Cardiac fibroblast (primary cell): Measurements from ENCODE around the gene PRSS36.
"Not testable (repeated sequence)": the region's sequence is repeated elsewhere in the genome, so short reads cannot be mapped to it uniquely, and the experiment has no call there.

ENCODE experiments used
- DNase-seq, 2 donors: peaks; one replicate each; pipeline versions ENCODE4 v3.0.0 to v3.0.0-alpha.2; 2010; ENCODE audit warnings: low read depth in 2 of 2
- H3K4me3 ChIP-seq, 2 donors: replicated peaks in 1 of 2; 1 replicate in 1 of 2; 2 replicates in 1 of 2; pipeline ENCODE4 v1.5.1; 2011; ENCODE audit warnings: low read depth in 2 of 2, low read length in 2 of 2, mild to moderate bottlenecking in 2 of 2, moderate library complexity in 1 of 2
- TF ChIP-seq, protein P1 (sequence below): IDR thresholded peaks from one replicate; pipeline ENCODE4 v1.5.1; 2011; ENCODE audit warnings: low read depth, mild to moderate bottlenecking, low read length, inconsistent platforms

The PRSS36 gene

DNA sequence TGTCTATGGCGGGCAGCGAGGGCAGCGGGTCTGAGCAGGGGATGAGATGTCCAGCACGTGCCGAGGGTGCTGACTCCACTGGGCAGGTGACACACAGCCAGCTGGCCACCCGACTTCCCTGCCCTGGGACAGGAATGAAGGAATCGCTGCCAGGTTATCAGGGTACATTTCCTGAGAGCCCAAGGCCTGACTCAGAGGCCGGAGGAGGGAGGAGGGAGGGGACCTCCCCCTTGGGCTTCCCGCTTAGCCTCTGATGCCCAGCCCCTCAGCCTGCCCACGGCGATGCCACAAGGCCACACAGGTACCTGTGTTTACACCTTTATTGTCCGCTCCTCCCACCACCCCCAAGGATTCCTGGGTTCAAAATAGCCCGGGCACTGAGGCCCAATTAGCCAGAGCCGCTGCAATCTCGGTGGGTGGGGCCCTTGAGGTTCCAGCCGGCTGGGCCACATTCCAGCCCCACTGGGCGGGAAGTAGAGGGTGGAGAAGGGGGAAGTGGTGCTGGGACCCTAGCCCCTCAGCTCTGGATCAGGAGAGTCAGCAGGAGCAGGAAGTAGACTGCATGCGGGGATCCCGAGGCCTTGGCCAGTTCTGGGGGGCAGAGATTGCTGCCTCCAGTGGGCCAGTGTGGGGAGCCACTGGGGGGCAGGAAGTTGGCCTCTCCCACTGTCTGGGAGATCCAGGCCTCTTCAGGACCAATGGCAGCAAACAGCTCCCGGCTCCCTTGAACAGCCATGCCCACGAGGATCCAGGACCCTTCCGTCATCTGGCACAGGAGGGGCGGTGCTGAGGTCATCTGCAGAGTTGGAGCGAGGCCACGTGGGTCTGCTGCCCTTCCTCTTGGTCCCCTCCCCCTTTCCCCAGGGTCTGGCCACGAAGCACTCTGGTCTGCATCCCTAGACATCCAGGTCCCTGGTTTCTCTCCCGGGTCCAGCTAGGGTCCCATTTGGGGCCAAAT, 11.0 kb downstream of the PRSS36 start:
- peak; percentile 66 for DNase-seq
- H3K4me3 ChIP-seq = no peak overlapping the region
- TF ChIP-seq, protein P1, sequence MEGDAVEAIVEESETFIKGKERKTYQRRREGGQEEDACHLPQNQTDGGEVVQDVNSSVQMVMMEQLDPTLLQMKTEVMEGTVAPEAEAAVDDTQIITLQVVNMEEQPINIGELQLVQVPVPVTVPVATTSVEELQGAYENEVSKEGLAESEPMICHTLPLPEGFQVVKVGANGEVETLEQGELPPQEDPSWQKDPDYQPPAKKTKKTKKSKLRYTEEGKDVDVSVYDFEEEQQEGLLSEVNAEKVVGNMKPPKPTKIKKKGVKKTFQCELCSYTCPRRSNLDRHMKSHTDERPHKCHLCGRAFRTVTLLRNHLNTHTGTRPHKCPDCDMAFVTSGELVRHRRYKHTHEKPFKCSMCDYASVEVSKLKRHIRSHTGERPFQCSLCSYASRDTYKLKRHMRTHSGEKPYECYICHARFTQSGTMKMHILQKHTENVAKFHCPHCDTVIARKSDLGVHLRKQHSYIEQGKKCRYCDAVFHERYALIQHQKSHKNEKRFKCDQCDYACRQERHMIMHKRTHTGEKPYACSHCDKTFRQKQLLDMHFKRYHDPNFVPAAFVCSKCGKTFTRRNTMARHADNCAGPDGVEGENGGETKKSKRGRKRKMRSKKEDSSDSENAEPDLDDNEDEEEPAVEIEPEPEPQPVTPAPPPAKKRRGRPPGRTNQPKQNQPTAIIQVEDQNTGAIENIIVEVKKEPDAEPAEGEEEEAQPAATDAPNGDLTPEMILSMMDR = no peak

DNA sequence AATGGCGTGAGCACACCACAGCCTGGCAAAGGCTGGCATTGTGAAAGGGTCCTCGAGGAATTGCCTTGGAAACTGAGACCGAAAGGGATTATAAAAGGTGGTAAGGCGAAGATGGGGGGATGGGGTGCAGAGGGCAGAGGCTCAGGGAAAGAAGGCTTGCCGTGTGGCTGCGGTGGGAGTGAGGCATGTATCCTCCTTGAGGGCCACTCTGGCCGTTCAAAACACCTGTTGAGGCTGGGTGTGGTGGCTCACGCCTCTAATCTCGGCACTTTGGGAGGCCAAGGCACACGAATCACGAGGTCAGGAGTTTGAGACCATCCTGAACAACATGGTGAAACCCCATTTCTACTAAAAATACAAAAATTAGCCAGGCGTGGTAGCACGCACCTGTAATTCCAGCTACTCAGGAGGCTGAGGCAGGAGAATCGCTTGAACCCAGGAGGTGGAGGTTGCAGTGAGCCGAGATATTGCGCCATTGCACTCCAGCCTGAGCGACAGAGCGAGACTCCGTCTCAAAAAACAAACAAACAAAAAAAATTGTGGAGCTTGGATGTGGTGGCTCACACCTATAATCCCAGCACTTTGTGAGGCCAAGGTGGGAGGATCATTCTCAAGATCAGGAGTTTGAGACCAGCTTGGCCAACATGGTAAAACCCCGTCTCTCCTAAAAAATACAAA, 12.9 kb downstream of the PRSS36 start:
- DNase-seq, H3K4me3 ChIP-seq: not testable (repeated sequence)

DNA sequence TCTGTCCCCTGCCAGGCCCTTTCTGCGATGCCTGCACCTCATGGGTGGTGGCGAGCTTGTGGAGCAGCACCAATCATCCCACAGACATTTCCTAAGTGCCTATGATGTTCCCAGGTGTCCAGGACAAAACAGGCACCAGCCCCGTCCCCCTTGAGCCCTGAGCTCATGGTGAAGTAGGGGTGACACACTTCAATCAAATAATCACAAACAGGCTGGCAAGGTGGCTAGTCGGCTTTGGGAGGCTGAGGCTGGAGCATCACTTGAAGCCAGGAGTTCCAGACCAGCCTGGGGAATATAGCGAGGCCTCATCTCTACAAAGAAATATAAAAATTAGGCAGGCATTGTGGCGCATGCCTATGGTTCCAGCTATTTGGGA, 13.6 kb downstream of the PRSS36 start:
- TF ChIP-seq, protein P1 = no peak
- no peak overlapping the region for H3K4me3 ChIP-seq
- no peak for DNase-seq

DNA sequence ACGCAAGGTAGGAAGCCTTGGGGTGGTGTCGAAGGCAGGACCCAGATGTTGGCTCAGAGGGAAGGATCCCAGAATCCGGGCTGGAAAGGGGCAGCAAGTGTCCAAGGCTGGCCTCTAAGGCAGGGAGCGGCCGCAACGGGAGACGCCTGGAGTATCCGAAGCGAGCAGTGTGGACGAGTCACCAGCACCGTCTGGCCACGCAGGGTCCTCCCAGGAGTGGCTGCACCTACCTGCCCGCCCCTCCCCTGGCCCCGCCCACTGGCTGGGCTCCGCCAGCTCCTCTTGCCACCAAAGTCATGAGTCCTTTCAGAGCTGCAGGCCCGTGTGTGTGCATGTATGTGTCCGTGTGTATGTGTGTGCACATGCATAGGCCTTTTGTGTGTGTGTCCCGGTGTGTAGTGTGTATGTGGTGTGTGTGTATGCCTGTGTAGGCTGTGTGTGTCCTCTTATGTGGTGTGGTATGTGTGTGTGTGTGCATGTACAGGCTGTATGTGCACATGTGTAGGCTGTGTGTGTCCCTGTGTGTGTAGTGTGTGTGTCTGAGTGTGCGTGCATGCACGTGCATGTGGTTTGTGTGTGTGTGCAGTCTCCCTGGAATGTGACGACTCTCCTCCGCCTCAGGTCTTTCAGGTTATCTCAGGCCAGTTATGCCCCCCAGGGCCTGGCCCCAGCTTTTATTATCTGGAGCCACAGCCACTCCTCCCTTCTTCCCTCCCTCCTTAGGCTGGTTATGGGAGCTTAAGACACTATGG, 14.2 kb downstream of the PRSS36 start, which contains the start of gene PRSS8:
Gene PRSS8, minus strand, starts transcription at position 193 of the 752 bp plus-strand sequence. CDS start 229 bp downstream, outside the sequence.
- DNase-seq = no peak
- TF ChIP-seq, protein P1 = no peak
- no peak within 1 kb of the TSS for H3K4me3 ChIP-seq

DNA sequence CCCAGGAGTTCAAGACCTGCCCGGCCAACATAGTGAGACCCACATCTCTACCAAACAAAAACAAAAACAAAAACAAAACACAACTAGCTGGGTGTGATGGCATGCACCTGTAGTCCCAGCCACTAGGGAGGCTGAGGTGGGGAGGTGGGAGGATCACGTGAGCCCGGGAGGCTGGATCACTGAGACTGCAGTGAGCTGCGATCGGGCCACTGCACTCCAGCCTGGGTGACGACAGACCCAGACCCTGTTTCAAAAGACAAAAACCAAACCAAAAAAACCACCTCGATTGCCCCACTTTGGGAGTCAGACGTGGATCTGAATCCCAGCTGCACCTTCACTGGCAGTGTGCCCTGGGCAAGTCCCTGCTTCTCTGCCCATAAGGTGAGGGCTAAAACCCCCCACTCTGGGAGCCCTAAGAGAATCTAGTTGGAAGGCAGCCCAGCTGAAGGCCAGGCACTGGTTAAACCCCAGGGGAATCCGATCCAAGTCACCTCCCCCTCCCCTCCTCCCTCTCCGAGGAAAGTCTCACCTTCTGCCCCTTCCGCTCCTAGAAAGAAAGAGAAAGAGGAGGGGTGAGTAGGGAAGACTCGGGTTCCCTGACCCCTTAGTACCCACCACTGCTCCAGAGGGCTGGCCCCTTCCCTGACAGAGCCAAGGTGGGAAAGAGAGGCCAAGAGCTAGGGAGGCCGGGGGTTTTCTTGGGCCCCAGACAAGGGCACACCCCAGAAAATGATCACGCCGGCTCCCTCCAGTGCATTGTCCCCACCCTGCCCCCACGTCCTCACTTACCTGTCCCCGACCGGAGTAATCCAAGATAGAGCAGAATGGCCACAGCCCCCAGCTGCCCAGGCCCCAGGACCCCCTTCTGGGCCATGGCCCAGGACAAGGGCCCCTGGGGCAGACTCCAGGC, 15.0 kb downstream of the PRSS36 start:
- TF ChIP-seq, protein P1 = no peak
- H3K4me3 ChIP-seq = no peak overlapping the region
- DNase-seq = peak in 1 of 2 donors; percentile 16

DNA sequence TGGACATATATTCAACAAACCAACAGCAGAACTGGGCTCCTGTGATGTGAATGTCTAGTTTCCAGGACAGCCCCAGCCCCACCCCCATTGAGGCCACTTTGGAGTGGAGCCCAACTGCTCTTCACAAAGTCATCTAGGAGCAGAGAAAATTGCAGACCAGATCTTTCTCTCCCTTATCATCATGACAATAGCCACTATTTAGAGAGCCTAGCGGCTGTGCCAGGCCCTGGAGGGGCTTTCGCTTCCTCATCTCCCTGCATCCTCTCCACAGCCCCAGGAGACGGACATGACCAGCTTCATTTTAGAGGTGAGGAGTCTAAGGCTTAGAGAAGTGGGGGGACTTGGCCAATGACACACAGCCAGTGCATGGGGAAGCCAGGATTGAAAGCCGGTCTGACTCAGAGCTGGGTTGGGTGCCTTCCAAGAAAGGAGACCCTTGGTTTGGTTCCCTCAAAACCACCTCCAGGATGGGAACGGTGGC, 15.7 kb downstream of the PRSS36 start:
- no peak overlapping the region for H3K4me3 ChIP-seq
- DNase-seq = no peak
- TF ChIP-seq, protein P1 = no peak
